GM19395 (cell line): ENCODE data around the gene TMEM129.

ENCODE experiments used
- ATAC-seq: cut with Tn5 transposase; IDR thresholded peaks from one replicate; pipeline ENCODE4 v1.9.1; 2021; ENCODE audit warnings: mild to moderate bottlenecking, moderate library complexity; ENCODE audit not compliant: unreplicated experiment

The TMEM129 gene

DNA sequence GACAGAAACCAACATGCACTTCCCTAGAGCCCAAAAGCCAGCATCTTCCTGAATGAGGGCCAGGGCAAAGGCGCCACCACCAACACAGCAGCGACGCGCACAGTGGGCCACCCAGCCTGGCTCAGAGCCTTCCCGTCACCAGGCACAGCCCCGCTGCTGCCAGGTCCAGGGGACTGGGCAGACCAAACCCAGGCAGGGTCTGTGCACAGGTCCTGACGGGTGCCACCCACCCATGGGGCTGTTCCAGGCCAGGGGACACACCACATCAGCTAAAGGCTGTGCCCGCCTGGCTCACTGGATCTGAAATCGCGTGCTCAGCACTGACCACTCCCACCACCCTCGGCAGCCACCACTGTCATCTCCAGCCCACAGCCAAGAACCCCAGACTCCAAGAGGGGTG, 50.8 kb downstream of the TMEM129 start:
- ATAC-seq, result no peak

DNA sequence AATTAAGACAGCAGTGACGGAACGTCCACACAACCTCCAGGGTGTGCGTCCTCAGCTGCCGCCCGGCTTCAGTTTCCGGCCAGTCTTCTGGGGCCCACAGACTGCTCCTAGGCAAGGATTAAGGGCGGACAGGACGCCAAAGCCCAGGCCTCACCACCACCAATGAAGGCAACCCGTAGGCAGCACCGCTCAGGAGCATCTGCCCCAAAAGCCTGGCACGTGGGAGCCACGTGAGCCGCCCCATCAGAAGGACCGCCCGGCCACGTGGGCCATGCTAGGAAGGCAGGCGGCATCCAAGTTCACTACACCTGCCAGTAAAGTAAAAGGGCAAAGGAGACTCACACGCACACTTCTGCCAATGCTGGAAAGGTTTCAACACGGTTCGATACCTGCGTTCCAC, 51.3 kb downstream of the TMEM129 start:
- no peak for ATAC-seq

DNA sequence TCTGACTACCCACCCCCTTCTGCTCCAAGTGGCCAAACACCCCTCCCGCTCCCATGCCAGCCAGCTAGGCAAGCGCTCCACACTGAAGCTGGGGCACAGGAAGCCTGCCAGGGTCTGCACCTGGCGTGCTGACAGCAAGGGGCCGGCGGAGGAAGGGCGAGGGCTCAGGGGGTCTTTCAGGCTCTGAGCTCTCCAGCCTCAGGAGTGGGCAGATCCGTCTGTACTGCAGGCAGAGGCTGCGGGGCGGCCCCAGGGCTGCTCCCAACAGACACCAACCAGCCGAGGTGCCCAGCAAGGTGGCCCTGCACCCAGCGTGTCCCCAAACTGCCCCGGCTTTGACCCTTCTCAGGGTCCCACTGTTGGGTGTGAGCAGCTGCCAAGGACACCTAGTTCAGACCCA, 51.9 kb downstream of the TMEM129 start:
- no peak for ATAC-seq

DNA sequence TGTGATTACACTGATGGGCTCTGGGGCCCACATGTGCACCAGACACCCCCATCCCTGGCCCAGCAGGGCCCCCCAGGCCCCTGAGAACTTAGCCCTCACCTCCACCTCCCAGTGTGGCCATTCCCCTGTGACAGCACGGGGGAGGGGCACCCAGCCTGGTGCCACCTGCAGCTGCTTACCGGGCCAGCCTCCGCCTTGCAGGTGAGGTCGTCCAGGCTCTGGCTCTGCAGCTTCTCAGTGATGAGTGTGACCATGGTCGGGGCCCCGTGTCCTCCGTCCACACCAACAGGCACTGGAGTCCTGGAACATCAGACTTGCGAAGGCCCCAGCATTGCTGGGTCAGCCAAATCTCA, 52.7 kb downstream of the TMEM129 start:
- no peak for ATAC-seq

DNA sequence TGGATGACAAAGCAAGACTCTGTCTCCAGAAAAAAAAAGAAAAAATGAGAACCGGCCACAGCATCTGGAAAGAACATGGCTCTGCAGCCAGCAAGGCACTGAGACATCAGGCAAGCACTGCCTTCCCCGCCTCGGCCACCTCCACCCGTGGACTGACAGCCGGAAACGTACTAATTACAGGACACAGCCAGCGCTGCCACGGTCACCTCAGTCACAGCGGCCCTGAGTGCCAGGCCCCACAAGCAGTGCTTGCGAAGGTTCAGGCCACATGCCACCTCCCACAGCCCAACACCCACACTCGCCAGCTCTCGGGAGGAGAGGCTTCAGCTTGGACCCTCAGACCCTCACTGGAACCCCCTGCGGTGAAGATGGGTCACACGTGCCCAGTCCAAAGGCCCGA, 53.9 kb downstream of the TMEM129 start:
- ATAC-seq, result no peak

DNA sequence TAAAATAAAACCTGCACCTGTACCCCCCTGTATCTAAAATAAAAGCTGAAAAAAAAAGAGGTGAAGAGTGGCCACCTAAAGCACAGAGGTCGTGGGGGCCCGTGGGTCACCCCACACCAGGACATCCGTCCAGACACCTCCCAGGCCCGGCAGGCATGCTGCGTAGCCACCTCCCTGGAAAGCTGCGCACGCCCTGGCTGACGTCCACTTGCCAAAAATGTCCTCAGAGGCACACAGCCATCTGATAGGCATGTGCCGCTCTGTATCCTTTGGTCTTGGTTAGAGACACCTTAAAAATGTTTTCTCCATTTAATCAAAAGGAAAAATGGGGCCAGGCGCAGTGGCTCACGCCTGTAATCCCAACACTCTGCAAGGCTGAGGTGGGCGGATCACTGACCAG, 54.7 kb downstream of the TMEM129 start:
- no peak for ATAC-seq
